HCT116 (cell line): ENCODE measurements around the gene TIMM29. TPM values are rescaled to one million over a fixed set of nuclear protein-coding genes. Genes with fewer than 3 reads are reported as not detected.

ENCODE experiments used
- ATAC-seq: fragments of 200-7000 bp; cut with Tn5 transposase; 2 replicates; pipeline ENCODE4 v1.9.1; 2020; ENCODE audit warnings: mild to moderate bottlenecking, moderate library complexity
- BruUV-seq: library from RNA; stranded (reverse); fragments of 400-500 nt; replicated peaks from 2 replicates; lab custom pipeline; 2021; lab: Mats Ljungman, UMichigan
- CTCF ChIA-PET: fragments of 300-600 bp; sonication (Branson Sonifier 250); formaldehyde crosslinking; loops from one replicate; lab custom pipeline; 2021; ENCODE audit warnings: antibody characterized with exemption; lab: Charles Lee
- POLR2A ChIA-PET: fragments of 300-600, 350-600 bp; sonication (Branson Sonifier 250); formaldehyde crosslinking; loops from one replicate; lab custom pipeline; 2021; ENCODE audit warnings: antibody characterized with exemption; lab: Charles Lee
- RAD21 ChIA-PET, 2 experiments: fragments of 300-600 bp; sonication (Branson Sonifier 250); formaldehyde crosslinking; loops; one replicate each; lab custom pipeline; 2023; ENCODE audit warnings: low total read pairs in 2 of 2; ENCODE audit not compliant: uncharacterized antibody in 2 of 2, unreplicated experiment in 2 of 2, low non-redundant PET in 1 of 2; lab: Charles Lee
- DNase-seq: peaks from one replicate; pipeline ENCODE4 v3.0.0-alpha.2; 2010; ENCODE audit warnings: low read depth, low spot score
- H2AFZ ChIP-seq: fragments of 200-600 bp; shearing (Covaris generic), sonication (generic); 2 replicates; pipeline ENCODE4 v1.6.1; 2017; ENCODE audit warnings: low read depth, mixed run types, mixed read lengths, antibody characterized with exemption, low read length; ENCODE audit not compliant: poor library complexity, severe bottlenecking
- H3K27ac ChIP-seq: 2 replicates; pipeline ENCODE4 v1.5.1; 2012; ENCODE audit warnings: low read depth, low read length
- H3K27me3 ChIP-seq: fragments of 200-600 bp; sonication (generic); 2 replicates; pipeline ENCODE4 v1.6.1; 2016; ENCODE audit warnings: mixed run types, low read length, mixed read lengths; ENCODE audit not compliant: insufficient read depth
- H3K36me3 ChIP-seq, 2 experiments: fragments of 200-500 bp in 1 of 2; fragments of 200-600 bp in 1 of 2; sonication (Bioruptor generic) in 1 of 2; sonication (generic) in 1 of 2; 2 replicates each; pipeline versions ENCODE4 v1.5.1 to v1.6.1; 2014 to 2016; ENCODE audit warnings: low read length in 2 of 2, inconsistent platforms in 1 of 2, mixed read lengths in 1 of 2, mixed run types in 1 of 2; ENCODE audit not compliant: insufficient read depth in 2 of 2, control insufficient read depth in 1 of 2
- H3K4me1 ChIP-seq, 2 experiments: fragments of 200-600 bp in 1 of 2; sonication (generic) in 1 of 2; 2 replicates each; pipeline versions ENCODE4 v1.5.1 to v1.6.1; 2012 to 2017; ENCODE audit warnings: low read length in 2 of 2, inconsistent platforms in 1 of 2, mild to moderate bottlenecking in 1 of 2, mixed read lengths in 1 of 2, mixed run types in 1 of 2, moderate library complexity in 1 of 2; ENCODE audit not compliant: insufficient read depth in 2 of 2, control insufficient read depth in 1 of 2
- H3K4me2 ChIP-seq: fragments of 200-600 bp; sonication (generic); 2 replicates; pipeline ENCODE4 v1.6.1; 2017; ENCODE audit warnings: mixed run types, low read length, mixed read lengths
- H3K4me3 ChIP-seq, 2 experiments: fragments of 200-600 bp in 1 of 2; sonication (generic) in 1 of 2; replicated peaks in 1 of 2; 2 replicates each; pipeline ENCODE4 v1.5.1; 2011 to 2016; ENCODE audit warnings: low read length in 2 of 2, control low read depth in 1 of 2, low read depth in 1 of 2, mild to moderate bottlenecking in 1 of 2, mixed read lengths in 1 of 2, mixed run types in 1 of 2
- H3K79me2 ChIP-seq: fragments of 200-600 bp; sonication (generic); 2 replicates; pipeline ENCODE4 v1.6.1; 2017; ENCODE audit warnings: mild to moderate bottlenecking, mixed run types, low read length, moderate library complexity, mixed read lengths; ENCODE audit not compliant: insufficient read depth
- H3K9ac ChIP-seq: fragments of 200-600 bp; sonication (generic); 2 replicates; pipeline ENCODE4 v1.6.1; 2016; ENCODE audit warnings: low read length, mixed read lengths
- H3K9me2 ChIP-seq: fragments of 200-600 bp; sonication (generic), shearing (Covaris generic); 2 replicates; pipeline ENCODE4 v1.6.1; 2017; ENCODE audit warnings: mixed run types, mild to moderate bottlenecking, moderate library complexity; ENCODE audit not compliant: insufficient read depth
- H3K9me3 ChIP-seq, 2 experiments: fragments of 200-500 bp in 1 of 2; fragments of 200-600 bp in 1 of 2; sonication (Bioruptor generic) in 1 of 2; sonication (generic) in 1 of 2; 2 replicates each; pipeline ENCODE4 v1.6.1; 2014 to 2017; ENCODE audit warnings: low read length in 2 of 2, mixed read lengths in 2 of 2, inconsistent platforms in 1 of 2, low read depth in 1 of 2, mild to moderate bottlenecking in 1 of 2, mixed run types in 1 of 2, moderate library complexity in 1 of 2; ENCODE audit not compliant: control insufficient read depth in 1 of 2, insufficient read depth in 1 of 2
- H4K20me1 ChIP-seq: fragments of 200-600 bp; sonication (generic), shearing (Covaris generic); 2 replicates; pipeline ENCODE4 v1.6.1; 2017; ENCODE audit warnings: mixed run types, mild to moderate bottlenecking, moderate library complexity; ENCODE audit not compliant: insufficient read depth
- CBX3 ChIP-seq: IDR thresholded peaks from 2 replicates; pipeline ENCODE4 v1.6.1; 2012; ENCODE audit warnings: low read depth
- CEBPB ChIP-seq: IDR thresholded peaks from 2 replicates; pipeline ENCODE4 v1.6.1; 2012; ENCODE audit warnings: low read depth
- EGR1 ChIP-seq: IDR thresholded peaks from 2 replicates; pipeline ENCODE4 v1.6.1; 2012; ENCODE audit warnings: low read depth
- ELF1 ChIP-seq: IDR thresholded peaks from 2 replicates; pipeline ENCODE4 v1.6.1; 2012; ENCODE audit warnings: low read depth, borderline replicate concordance
- EZH2phosphoT487 ChIP-seq: fragments of 200-600 bp; IDR thresholded peaks from 2 replicates; pipeline ENCODE4 v1.6.1; 2018; ENCODE audit warnings: antibody characterized with exemption, borderline replicate concordance
- FOSL1 ChIP-seq: IDR thresholded peaks from 2 replicates; pipeline ENCODE4 v1.6.1; 2012; ENCODE audit warnings: low read depth
- JUND ChIP-seq: IDR thresholded peaks from 2 replicates; pipeline ENCODE4 v1.6.1; 2012
- MAX ChIP-seq: IDR thresholded peaks from 2 replicates; pipeline ENCODE4 v1.6.1; 2012
- POLR2A ChIP-seq: IDR thresholded peaks from 2 replicates; pipeline ENCODE4 v1.7.0; 2011; ENCODE audit warnings: borderline replicate concordance; ENCODE audit not compliant: insufficient read depth, insufficient read length; ENCODE audit errors: extremely low read depth
- POLR2AphosphoS5 ChIP-seq: IDR thresholded peaks from 2 replicates; pipeline ENCODE4 v1.6.1; 2011; ENCODE audit warnings: mild to moderate bottlenecking, low read depth, low read length, moderate library complexity
- RAD21 ChIP-seq: IDR thresholded peaks from 2 replicates; pipeline ENCODE4 v1.6.1; 2012; ENCODE audit warnings: low read depth, mild to moderate bottlenecking
- REST ChIP-seq: IDR thresholded peaks from 2 replicates; pipeline ENCODE4 v1.6.1; 2012; ENCODE audit warnings: low read depth
- SIN3A ChIP-seq: IDR thresholded peaks from 2 replicates; pipeline ENCODE4 v1.6.1; 2012; ENCODE audit warnings: low read depth
- SP1 ChIP-seq: IDR thresholded peaks from 2 replicates; pipeline ENCODE4 v1.6.1; 2012; ENCODE audit warnings: low read depth
- TCF7L2 ChIP-seq: IDR thresholded peaks from 2 replicates; pipeline ENCODE4 v1.7.0; 2011; ENCODE audit warnings: borderline replicate concordance, inconsistent platforms; ENCODE audit not compliant: insufficient read depth, insufficient read length; ENCODE audit errors: extremely low read depth
- intact Hi-C: fragments of 100-400 bp; cut with micrococcal nuclease; formaldehyde crosslinking; loops from 2 replicates; pipeline ENCODE4 v1.10.0; 2022
- total RNA-seq: library from RNA; stranded (reverse); gene quantifications from one replicate; pipeline ENCODE4 v1.2.1, GENCODE V29; 2021; ENCODE audit not compliant: unreplicated experiment
- TF ChIP-seq, protein P1 (sequence below), 3 experiments: fragments of 200-600 bp in 1 of 3; sonication (generic) in 1 of 3; IDR thresholded peaks in 2 of 3; conservative IDR thresholded peaks in 1 of 3; 2 replicates each; pipeline ENCODE4 v1.5.1; 2012 to 2017; ENCODE audit warnings: low read depth in 2 of 3, low read length in 2 of 3, antibody characterized with exemption in 1 of 3, borderline replicate concordance in 1 of 3, control low read depth in 1 of 3, mild to moderate bottlenecking in 1 of 3, mixed read lengths in 1 of 3, mixed run types in 1 of 3, moderate library complexity in 1 of 3; ENCODE audit not compliant: insufficient read depth in 1 of 3
- TF ChIP-seq, protein P2 (sequence below): IDR thresholded peaks from 2 replicates; pipeline ENCODE4 v1.6.1; 2011; ENCODE audit warnings: mild to moderate bottlenecking, low read length, moderate library complexity; ENCODE audit not compliant: insufficient replicate concordance; ENCODE audit errors: extremely low read depth

TIMM29 gene
- total RNA-seq, 1 experiment from 2014 or later: 20.3 TPM

- H3K9me2 ChIP-seq: no peaks in the 10 kb centered on the region
- RAD21 ChIA-PET: no interaction called here
- POLR2A ChIA-PET: no interaction called here
- H3K4me3 ChIP-seq: no peak overlapping the region
- H3K4me1 ChIP-seq: peaks cover 17 to 25% of the 10 kb centered on the region in 2 experiments
- H3K79me2 ChIP-seq: peaks cover 97% of the 10 kb centered on the region
- no peak overlapping the region for H3K4me2 ChIP-seq
- DNase-seq (no peak), ATAC-seq (no peak)
- H3K36me3 ChIP-seq: peaks cover 0 to 4% of the 10 kb centered on the region in 2 experiments; a peak in 1 of 4 replicates
- H2AFZ ChIP-seq: no peak overlapping the region
- H3K9ac ChIP-seq: no peak overlapping the region
- H4K20me1 ChIP-seq: peaks cover 3% of the 10 kb centered on the region; the same call in 1 of the 2 replicates
- no peaks in the 10 kb centered on the region for H3K27me3 ChIP-seq
- BruUV-seq: no TSS peak
- TF ChIP-seq SP1 (no peak), CBX3 (no peak), JUND (no peak), EGR1 (no peak), TCF7L2 (no peak), ELF1 (no peak), POLR2A (no peak), REST (no peak), SIN3A (no peak), RAD21 (no peak), POLR2AphosphoS5 (no peak), CEBPB (no peak), MAX (no peak), FOSL1 (no peak), EZH2phosphoT487 (no peak)
- TF ChIP-seq, protein P1, sequence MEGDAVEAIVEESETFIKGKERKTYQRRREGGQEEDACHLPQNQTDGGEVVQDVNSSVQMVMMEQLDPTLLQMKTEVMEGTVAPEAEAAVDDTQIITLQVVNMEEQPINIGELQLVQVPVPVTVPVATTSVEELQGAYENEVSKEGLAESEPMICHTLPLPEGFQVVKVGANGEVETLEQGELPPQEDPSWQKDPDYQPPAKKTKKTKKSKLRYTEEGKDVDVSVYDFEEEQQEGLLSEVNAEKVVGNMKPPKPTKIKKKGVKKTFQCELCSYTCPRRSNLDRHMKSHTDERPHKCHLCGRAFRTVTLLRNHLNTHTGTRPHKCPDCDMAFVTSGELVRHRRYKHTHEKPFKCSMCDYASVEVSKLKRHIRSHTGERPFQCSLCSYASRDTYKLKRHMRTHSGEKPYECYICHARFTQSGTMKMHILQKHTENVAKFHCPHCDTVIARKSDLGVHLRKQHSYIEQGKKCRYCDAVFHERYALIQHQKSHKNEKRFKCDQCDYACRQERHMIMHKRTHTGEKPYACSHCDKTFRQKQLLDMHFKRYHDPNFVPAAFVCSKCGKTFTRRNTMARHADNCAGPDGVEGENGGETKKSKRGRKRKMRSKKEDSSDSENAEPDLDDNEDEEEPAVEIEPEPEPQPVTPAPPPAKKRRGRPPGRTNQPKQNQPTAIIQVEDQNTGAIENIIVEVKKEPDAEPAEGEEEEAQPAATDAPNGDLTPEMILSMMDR (IDR thresholded peaks at IDR 0.05 in 2 of 3, conservative IDR thresholded peaks at IDR 0.05 in 1 of 3; ENCODE audit: borderline replicate concordance in 1 of 3, insufficient read depth in 1 of 3, low read depth in 2 of 3, low read length in 2 of 3): no peak
- TF ChIP-seq, protein P2, sequence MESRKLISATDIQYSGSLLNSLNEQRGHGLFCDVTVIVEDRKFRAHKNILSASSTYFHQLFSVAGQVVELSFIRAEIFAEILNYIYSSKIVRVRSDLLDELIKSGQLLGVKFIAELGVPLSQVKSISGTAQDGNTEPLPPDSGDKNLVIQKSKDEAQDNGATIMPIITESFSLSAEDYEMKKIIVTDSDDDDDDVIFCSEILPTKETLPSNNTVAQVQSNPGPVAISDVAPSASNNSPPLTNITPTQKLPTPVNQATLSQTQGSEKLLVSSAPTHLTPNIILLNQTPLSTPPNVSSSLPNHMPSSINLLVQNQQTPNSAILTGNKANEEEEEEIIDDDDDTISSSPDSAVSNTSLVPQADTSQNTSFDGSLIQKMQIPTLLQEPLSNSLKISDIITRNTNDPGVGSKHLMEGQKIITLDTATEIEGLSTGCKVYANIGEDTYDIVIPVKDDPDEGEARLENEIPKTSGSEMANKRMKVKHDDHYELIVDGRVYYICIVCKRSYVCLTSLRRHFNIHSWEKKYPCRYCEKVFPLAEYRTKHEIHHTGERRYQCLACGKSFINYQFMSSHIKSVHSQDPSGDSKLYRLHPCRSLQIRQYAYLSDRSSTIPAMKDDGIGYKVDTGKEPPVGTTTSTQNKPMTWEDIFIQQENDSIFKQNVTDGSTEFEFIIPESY: no peak
- no peak overlapping the region for H3K27ac ChIP-seq
- no peaks in the 10 kb centered on the region for H3K9me3 ChIP-seq
- intact Hi-C loops: no loop called here
- CTCF ChIA-PET: no interaction called here
Measured at GRCh38 chr19:10975374-10976130, 46.9 kb downstream of the TIMM29 start.
